Fibroblast of villous mesenchyme (primary cell): ENCODE results near the gene TNFRSF6B. TPM values are rescaled to one million over a fixed set of nuclear protein-coding genes. Genes with fewer than 3 reads are reported as not detected.
A peak's percentile ranks its signal among the peaks of the same experiment; 100 is the strongest.

Experiments used
- DNase-seq: peaks from one replicate; pipeline ENCODE4 v3.0.0-alpha.2; 2010; ENCODE audit warnings: low read depth
- H3K4me3 ChIP-seq: 2 replicates; pipeline ENCODE4 v1.5.1; 2011; ENCODE audit warnings: low read depth, mild to moderate bottlenecking, low read length
- total RNA-seq: library from RNA; depleted of rRNA; stranded (reverse); fragments of >200 nt; gene quantifications from 2 replicates; pipeline ENCODE4 v1.2.3, GENCODE V29; 2012
- TF ChIP-seq, protein P1 (sequence below): IDR thresholded peaks from 2 replicates; pipeline ENCODE4 v1.5.1; 2012; ENCODE audit warnings: low read depth, mild to moderate bottlenecking, low read length; ENCODE audit not compliant: insufficient read depth

The TNFRSF6B gene
- total RNA-seq, 1 donor: 31.5 TPM

- H3K4me3 ChIP-seq: no peak overlapping the region
- TF ChIP-seq, protein P1, sequence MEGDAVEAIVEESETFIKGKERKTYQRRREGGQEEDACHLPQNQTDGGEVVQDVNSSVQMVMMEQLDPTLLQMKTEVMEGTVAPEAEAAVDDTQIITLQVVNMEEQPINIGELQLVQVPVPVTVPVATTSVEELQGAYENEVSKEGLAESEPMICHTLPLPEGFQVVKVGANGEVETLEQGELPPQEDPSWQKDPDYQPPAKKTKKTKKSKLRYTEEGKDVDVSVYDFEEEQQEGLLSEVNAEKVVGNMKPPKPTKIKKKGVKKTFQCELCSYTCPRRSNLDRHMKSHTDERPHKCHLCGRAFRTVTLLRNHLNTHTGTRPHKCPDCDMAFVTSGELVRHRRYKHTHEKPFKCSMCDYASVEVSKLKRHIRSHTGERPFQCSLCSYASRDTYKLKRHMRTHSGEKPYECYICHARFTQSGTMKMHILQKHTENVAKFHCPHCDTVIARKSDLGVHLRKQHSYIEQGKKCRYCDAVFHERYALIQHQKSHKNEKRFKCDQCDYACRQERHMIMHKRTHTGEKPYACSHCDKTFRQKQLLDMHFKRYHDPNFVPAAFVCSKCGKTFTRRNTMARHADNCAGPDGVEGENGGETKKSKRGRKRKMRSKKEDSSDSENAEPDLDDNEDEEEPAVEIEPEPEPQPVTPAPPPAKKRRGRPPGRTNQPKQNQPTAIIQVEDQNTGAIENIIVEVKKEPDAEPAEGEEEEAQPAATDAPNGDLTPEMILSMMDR: no peak
These were observed 41.7 kb downstream of the TNFRSF6B start for GRCh38 chr20:63737945-63738686.

DNA sequence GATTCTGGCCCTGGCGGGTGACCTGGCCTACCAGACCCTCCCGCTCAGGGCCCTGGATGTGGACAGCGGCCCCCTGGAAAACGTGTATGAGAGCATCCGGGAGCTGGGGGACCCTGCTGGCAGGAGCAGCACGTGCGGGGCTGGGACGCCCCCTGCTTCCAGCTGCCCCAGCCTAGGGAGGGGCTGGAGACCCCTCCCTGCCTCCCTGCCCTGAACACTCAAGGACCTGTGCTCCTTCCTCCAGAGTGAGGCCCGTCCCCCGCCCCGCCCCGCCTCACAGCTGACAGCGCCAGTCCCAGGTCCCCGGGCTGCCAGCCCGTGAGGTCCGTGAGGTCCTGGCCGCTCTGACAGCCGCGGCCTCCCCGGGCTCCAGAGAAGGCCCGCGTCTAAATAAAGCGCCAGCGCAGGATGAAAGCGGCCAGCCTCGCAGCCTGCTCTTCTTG lies 42.3 kb downstream of the TNFRSF6B start:
- TF ChIP-seq, protein P1: no peak
- peak overlapping the region; percentile 43 for H3K4me3 ChIP-seq
- DNase-seq: peak; percentile 26

More at GRCh38 chr20:63737945-63738686, 41.7 kb downstream of the TNFRSF6B start:
- DNase-seq: no peak

DNA sequence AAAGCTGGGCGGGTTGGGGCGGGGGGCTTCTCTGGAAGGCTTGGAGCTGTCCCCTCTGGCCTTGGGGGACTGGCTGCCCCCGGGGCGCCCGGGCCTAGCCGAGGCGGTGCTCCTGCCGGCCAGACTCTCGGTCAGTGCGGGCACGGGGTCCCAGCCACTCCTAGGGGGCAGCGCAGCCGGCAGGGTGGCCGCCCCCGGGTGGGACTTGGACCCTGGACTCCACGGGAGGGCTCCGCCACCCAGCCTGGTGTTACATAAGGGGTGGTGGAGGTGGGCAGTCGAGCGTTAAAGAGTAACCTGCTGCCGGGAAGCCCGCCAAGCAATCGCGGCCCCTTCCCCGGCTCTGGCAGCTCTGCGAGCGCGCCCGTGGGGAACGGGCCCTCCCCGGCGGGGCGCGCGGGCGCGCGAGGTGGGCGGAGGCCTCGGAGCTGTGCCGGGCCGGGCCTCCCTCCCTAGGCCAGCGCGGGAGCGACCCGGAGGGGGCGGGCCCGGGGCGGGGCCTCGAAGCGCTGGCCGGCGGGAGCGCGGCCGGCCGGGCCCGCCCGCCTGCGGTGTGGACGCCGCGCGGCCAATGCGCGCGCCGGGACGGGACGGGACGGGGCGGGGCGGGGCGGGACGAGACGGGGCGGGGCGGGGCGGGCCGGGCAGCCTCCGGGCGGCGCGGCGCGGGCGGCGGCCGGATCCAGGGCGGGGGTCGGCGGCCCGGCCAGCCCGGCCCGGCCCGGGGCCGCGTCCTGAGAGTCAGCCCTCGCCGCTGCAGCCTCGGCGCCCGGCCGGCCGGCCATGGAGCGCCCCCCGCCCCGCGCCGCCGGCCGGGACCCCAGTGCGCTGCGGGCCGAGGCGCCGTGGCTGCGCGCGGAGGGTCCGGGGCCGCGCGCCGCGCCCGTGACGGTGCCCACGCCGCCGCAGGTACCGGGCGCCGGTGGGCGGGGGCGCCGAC lies 42.9 kb downstream of the TNFRSF6B start, which contains the start of gene SLC2A4RG:
Gene SLC2A4RG (plus strand): TSS at position 647 of the 940 bp plus-strand sequence. CDS start 137 bp downstream, at position 784.
- DNase-seq: peak; percentile 75
- peak within 1 kb of the TSS; percentile 78 for H3K4me3 ChIP-seq
- TF ChIP-seq, protein P1: no peak

- peak; percentile 24 for DNase-seq
- TF ChIP-seq, protein P1: no peak
- peak overlapping the region; percentile 78 for H3K4me3 ChIP-seq
These were observed 43.7 kb downstream of the TNFRSF6B start for GRCh38 chr20:63740070-63740626.

GRCh38 chr20:63740627-63741353 lies 44.3 kb downstream of the TNFRSF6B start:
- H3K4me3 ChIP-seq: peak overlapping the region; percentile 78
- TF ChIP-seq, protein P1: peak; percentile 26
- peak; percentile 94 for DNase-seq

GRCh38 chr20:63741354-63741675 lies 44.9 kb downstream of the TNFRSF6B start:
- DNase-seq: no peak
- peak overlapping the region; percentile 78 for H3K4me3 ChIP-seq
- TF ChIP-seq, protein P1: no peak
